Measurements from ENCODE around the gene APLP1.
"Not testable (repeated sequence)": the region's sequence is repeated elsewhere in the genome, so short reads cannot be mapped to it uniquely, and the experiment has no call there.

The APLP1 gene

GRCh38 chr19:35853038-35853756, 15.2 kb upstream of the APLP1 start:
- no peak for DNase-seq

GRCh38 chr19:35856546-35857149, 11.7 kb upstream of the APLP1 start, which contains the start of gene KIRREL2:
KIRREL2 (plus strand) TSS chr19:35856911; CDS start chr19:35857120, 209 bp downstream.
- peak; percentile 91 for DNase-seq

- DNase-seq: no peak
Observed at GRCh38 chr19:35858311-35858710, 10.1 kb upstream of the APLP1 start.

GRCh38 chr19:35859414-35859813, 9.0 kb upstream of the APLP1 start:
- no peak for DNase-seq

GRCh38 chr19:35860436-35860817, 7.9 kb upstream of the APLP1 start:
- DNase-seq: no peak

GRCh38 chr19:35860818-35861639, 7.3 kb upstream of the APLP1 start:
- peak; percentile 72 for DNase-seq

- DNase-seq: no peak
Observed at GRCh38 chr19:35861640-35862160, 6.7 kb upstream of the APLP1 start.

GRCh38 chr19:35862528-35862927, 5.8 kb upstream of the APLP1 start:
- DNase-seq: no peak

GRCh38 chr19:35863018-35863417, 5.4 kb upstream of the APLP1 start:
- no peak for DNase-seq

GRCh38 chr19:35868823-35869326, 501 bp downstream of the APLP1 start:
- no peak for DNase-seq

GRCh38 chr19:35869327-35870123, 1.2 kb downstream of the APLP1 start:
- DNase-seq: peak; percentile 96

- not testable (repeated sequence) for DNase-seq
Observed at GRCh38 chr19:35870124-35870736, 1.9 kb downstream of the APLP1 start.

- no peak for DNase-seq
Observed at GRCh38 chr19:35870798-35871197, 2.4 kb downstream of the APLP1 start.

- DNase-seq: no peak
Observed at GRCh38 chr19:35871611-35872010, 3.2 kb downstream of the APLP1 start.

GRCh38 chr19:35872180-35872579, 3.8 kb downstream of the APLP1 start:
- no peak for DNase-seq

GRCh38 chr19:35874392-35874930, 6.1 kb downstream of the APLP1 start:
- no peak for DNase-seq

- DNase-seq: no peak
Observed at GRCh38 chr19:35879068-35879467, 10.7 kb downstream of the APLP1 start.

GRCh38 chr19:35879770-35880317, 11.5 kb downstream of the APLP1 start:
- peak; percentile 88 for DNase-seq

GRCh38 chr19:35882114-35882832, 13.9 kb downstream of the APLP1 start:
- peak; percentile 53 for DNase-seq

- DNase-seq: no peak
Observed at GRCh38 chr19:35883882-35884281, 15.5 kb downstream of the APLP1 start.

Data from retina (tissue), 1 donor.